ENCODE results near the gene MED15.
"Not testable (repeated sequence)": the region's sequence is repeated elsewhere in the genome, so short reads cannot be mapped to it uniquely, and the experiment has no call there.

The MED15 gene

DNA sequence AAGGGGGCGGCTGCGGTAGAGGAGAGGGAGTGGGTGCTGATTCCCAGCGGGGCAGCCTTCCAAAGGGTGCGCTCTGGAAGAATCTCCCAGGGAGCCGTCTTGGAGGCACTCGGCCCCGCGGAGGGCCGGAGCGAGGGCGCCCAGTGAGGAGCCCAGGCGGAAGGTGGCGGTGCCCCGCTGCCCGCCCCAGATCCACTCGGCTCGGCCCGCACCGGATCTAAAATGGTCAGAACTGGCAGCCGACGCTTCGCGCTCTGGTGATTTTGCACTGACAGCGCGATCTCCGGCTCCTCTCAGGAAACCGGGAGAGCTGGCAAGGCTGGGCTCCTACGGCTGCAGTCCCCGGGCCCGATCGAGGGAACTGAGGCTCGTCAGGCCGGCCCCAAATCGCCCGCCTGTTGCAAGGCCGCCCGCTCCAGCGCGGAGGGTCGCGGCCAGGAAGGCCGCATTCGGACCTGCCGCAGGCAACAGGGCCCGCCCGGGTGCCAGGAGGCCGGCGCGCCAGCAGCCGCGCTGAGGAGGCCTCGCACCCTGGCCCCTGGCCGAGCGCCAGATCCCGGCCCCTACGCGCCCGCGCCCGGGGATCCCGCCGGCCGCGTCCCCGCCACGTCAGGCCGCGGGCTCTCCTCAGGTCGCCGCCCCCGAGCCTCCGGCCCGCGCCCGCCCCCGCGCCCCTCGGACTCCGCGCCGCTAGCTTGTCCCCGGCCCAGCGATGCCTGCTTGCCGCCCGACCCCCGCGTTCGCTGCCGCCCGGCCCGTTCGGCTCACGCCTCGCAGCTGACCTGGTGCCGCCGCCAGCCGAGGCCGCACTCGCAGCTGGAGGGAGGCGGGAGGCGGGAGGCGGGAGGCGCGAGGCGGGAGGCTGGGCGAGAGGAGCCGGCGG lies 12.2 kb upstream of the MED15 start, which contains the start of gene KLHL22:
Gene KLHL22, minus strand, starts transcription at position 818 of the 883 bp plus-strand sequence. CDS start 6,584 bp downstream, outside the sequence.
- Mint-ChIP-seq H3K27ac (peak within 1 kb of the TSS; percentile 93), H3K4me3 (peak within 1 kb of the TSS; percentile 95 to 97), H3K27me3 (no peaks in the 10 kb centered on the region), H3K36me3 (no peaks in the 10 kb centered on the region), H3K9me3 (no peaks in the 10 kb centered on the region), H3K4me1 (peaks cover 25 to 39% of the 10 kb centered on the region in 2 donors)
- DNase-seq (peak; percentile 3), ATAC-seq (replicated peaks) (peak; percentile 35 to 42)

DNA sequence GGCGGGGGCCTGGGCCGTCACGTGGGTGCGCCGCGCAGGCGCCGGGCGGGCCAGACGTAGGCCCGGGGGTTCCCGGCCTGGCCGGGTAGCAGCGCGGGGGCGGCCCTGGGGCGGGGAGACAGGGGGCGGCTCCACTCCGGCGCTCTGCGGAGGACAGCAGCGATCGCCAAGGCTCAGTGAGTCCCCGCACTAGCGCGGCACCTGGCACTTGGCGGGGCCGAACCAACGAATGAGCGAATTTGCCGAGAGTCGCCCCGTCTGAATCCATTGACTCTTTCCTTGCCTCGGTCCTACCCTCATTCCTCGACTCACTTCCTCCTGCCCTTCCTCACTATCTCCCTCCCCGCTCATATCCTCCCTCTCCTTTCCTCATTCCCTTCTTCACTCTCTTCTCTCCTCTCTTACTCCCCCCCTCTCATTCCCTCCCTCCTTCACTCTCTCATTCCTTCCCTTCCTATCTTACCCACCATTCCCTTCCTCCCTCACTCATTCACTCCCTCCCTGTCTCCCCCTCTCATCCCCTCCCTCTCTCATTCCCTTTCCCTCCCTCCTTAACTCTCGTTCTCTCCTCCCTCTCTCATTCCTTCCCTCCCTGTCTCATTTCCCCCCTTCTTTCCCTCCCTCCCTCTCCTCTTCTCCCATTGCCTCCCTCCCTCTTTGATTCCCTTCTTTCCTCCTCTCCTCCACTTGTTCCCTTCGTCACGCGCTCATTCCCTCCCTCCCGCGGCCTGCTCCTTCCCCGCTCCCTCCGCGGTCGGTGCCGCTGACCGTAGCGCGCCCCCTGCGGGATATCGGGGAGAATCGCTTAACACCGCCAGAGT lies 11.3 kb upstream of the MED15 start:
- peak; percentile 94 to 97 for ATAC-seq (replicated peaks)
- Mint-ChIP-seq H3K27me3 (no peaks in the 10 kb centered on the region), H3K4me1 (peaks cover 19 to 30% of the 10 kb centered on the region in 2 donors), H3K4me3 (peak overlapping the region; percentile 95 to 97), H3K27ac (peak overlapping the region; percentile 93), H3K36me3 (no peaks in the 10 kb centered on the region), H3K9me3 (no peaks in the 10 kb centered on the region)
- peak; percentile 94 for DNase-seq

- peaks cover 11 to 21% of the 10 kb centered on the region in 2 donors for H3K4me1 Mint-ChIP-seq
- H3K36me3 Mint-ChIP-seq = no peaks in the 10 kb centered on the region
- no peaks in the 10 kb centered on the region for H3K27me3 Mint-ChIP-seq
- no peak for ATAC-seq (replicated peaks)
- no peak overlapping the region for H3K27ac Mint-ChIP-seq
- no peak overlapping the region for H3K4me3 Mint-ChIP-seq
- no peaks in the 10 kb centered on the region for H3K9me3 Mint-ChIP-seq
- no peak for DNase-seq
Measured at GRCh38 chr22:20497426-20497825, 10.0 kb upstream of the MED15 start.

DNA sequence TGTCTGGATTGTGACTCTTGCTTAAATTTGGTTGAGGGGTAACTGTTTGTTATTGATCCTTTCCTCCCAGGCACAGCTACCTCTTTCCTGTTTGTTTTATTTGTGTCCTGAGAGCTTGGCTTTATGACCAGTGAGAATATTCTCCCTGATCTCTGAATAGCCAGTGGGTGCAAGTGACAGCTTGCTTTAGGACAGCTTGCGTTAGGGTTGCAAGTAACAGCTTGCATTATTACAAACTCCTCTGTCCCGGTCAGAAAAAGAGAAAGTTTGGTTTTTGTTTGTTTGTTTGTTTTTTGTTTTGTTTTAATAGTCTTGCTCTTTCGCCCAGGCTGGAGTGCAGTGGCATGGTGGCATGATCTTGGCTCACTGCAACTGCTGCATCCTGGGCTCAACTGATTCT lies 8.5 kb upstream of the MED15 start:
- no peaks in the 10 kb centered on the region for H3K36me3 Mint-ChIP-seq
- DNase-seq (no peak), ATAC-seq (replicated peaks) (no peak)
- H3K27me3 Mint-ChIP-seq = no peaks in the 10 kb centered on the region
- no peaks in the 10 kb centered on the region for H3K9me3 Mint-ChIP-seq
- H3K4me1 Mint-ChIP-seq = peaks cover 7 to 14% of the 10 kb centered on the region in 2 donors
- no peak overlapping the region for H3K4me3 Mint-ChIP-seq
- H3K27ac Mint-ChIP-seq = no peak overlapping the region

GRCh38 chr22:20499769-20500168 lies 7.6 kb upstream of the MED15 start:
- no peaks in the 10 kb centered on the region for H3K27me3 Mint-ChIP-seq
- peaks cover 2 to 7% of the 10 kb centered on the region in 2 donors for H3K4me1 Mint-ChIP-seq
- no peaks in the 10 kb centered on the region for H3K9me3 Mint-ChIP-seq

DNA sequence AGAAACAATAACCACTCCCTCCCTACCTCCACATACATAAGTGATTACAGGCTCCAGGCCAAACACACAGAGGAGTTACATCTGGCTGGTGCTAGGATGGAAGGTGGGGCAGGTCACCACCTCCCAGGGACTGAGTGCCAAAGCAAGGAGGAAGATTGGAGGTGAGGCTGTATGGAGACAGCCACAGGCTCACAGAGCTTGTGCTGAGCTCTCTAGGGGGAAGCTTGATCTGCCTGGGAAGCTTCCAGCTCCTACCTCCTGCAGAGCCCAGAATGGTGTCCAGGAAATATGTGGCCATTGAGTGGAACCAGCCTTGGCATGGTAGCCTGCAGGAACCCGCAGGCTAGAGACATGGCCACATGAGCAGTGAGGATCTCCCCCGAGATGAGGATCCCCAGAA lies 3.6 kb upstream of the MED15 start:
- peaks cover 14 to 19% of the 10 kb centered on the region in 2 donors for H3K4me1 Mint-ChIP-seq
- no peaks in the 10 kb centered on the region for H3K27me3 Mint-ChIP-seq
- no peak overlapping the region for H3K4me3 Mint-ChIP-seq
- H3K36me3 Mint-ChIP-seq = peaks cover 2 to 9% of the 10 kb centered on the region in 2 donors
- ATAC-seq (replicated peaks) (no peak), DNase-seq (no peak)
- H3K27ac Mint-ChIP-seq = no peak overlapping the region
- no peaks in the 10 kb centered on the region for H3K9me3 Mint-ChIP-seq

More at GRCh38 chr22:20499769-20500168, 7.6 kb upstream of the MED15 start:
- Mint-ChIP-seq H3K36me3 (no peaks in the 10 kb centered on the region), H3K27ac (no peak overlapping the region), H3K4me3 (no peak overlapping the region)
- no peak for ATAC-seq (replicated peaks)
- no peak for DNase-seq

DNA sequence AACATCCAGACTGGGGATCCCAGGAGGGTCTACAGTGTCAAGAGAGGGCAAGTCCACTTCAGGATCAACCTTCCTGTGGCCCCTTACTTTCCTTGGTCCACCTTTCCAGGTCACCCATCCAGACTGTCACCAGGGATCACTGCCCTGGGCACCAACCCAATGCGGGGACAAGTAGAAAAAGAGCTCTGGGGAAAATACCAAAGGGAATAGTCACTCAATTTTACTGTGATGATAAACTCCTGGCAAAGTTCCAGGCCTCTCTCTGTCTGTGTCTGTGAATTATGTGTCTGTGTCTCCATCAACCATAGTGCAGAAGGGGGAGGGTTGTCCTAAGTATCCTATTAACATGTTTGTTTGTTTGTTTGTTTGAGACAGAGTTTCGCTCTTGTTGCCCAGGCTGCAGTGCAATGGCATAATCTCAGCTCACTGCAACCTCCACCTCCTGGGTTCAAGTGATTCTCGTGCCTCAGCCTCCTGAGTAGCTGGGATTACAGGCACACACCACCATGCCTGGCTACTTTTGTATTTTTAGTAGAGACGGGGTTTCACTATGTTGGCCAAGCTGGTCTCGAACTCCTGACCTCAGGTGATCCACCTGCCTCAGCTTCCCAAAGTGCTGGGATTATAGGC lies 3.0 kb upstream of the MED15 start:
- H3K36me3 Mint-ChIP-seq = peaks cover 2 to 13% of the 10 kb centered on the region in 2 donors

GRCh38 chr22:20506543-20507252 lies 712 bp upstream of the MED15 start:
- Mint-ChIP-seq H3K27ac (peak overlapping the region; percentile 99), H3K27me3 (no peaks in the 10 kb centered on the region), H3K4me3 (peak overlapping the region; percentile 98 to 99), H3K36me3 (peaks cover 2 to 24% of the 10 kb centered on the region in 2 donors), H3K4me1 (peaks cover 38 to 48% of the 10 kb centered on the region in 2 donors), H3K9me3 (no peaks in the 10 kb centered on the region)
- no peak for DNase-seq
- no peak for ATAC-seq (replicated peaks)

More for the DNA sequence above, 3.0 kb upstream of the MED15 start:
- not testable (repeated sequence) for DNase-seq; H3K27me3 Mint-ChIP-seq; H3K9me3 Mint-ChIP-seq; H3K4me3 Mint-ChIP-seq; ATAC-seq (replicated peaks); H3K27ac Mint-ChIP-seq
- peaks cover 20 to 25% of the 10 kb centered on the region in 2 donors for H3K4me1 Mint-ChIP-seq

DNA sequence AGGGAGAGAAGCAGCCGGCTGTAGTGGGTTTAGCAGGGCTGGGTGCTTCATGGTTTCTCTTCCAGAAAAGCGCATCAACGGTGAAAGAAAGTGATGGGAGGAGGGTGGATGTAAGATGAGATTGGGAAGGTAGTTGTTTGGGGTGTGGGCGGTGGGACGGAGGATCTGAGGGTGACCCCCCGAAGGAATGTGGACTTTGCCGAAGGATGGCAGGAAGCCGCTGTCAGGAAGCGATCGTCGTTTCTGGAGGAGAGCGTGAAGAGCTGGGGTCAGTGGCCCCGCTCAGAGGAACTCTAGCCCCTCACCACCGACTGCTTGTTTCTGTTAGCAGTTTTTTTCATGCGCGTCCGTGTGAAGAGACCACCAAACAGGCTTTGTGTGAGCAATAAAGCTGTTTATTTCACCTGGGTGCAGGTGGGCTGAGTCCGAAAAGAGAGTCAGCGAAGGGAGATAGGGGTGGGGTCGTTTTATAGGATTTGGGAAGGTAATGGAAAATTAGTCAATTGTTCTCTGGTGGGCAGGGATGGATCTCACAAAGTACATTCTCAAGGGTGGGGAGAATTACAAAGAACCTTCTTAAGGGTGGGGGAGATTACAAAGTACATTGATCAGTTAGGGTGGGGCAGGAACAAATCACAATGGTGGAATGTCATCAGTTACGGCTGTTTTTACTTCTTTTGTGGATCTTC lies 801 bp downstream of the MED15 start:
- peaks cover 4 to 31% of the 10 kb centered on the region in 2 donors for H3K36me3 Mint-ChIP-seq

DNA sequence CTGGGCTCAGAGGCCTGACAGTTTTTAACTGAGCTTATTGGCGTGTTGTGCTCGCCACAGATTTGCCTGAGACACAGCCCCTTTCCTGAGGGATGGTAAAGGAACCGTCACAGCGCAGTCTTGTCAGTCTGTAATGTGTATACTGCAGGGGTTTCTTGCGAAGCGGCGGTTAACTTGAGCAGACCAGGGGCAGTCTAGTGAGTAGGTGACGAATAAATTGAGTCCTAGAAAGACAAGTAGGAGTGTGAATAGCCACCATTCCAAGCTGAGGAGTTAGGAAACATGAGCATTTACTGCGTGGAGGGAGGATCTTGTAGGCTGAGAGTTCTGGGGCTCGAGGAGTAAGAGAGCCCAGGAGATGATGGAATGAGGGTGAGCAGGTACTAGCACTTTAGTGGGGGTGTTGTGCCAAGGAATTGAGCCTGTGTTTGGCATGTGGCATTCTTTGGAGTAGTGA lies 1.4 kb downstream of the MED15 start:
- H3K4me3 Mint-ChIP-seq = peak overlapping the region; percentile 98 to 99
- no peaks in the 10 kb centered on the region for H3K9me3 Mint-ChIP-seq
- H3K4me1 Mint-ChIP-seq = peaks cover 46 to 64% of the 10 kb centered on the region in 2 donors
- DNase-seq (no peak), ATAC-seq (replicated peaks) (no peak)
- peak overlapping the region; percentile 99 for H3K27ac Mint-ChIP-seq
- H3K36me3 Mint-ChIP-seq = peaks cover 4 to 31% of the 10 kb centered on the region in 2 donors
- H3K27me3 Mint-ChIP-seq = no peaks in the 10 kb centered on the region

More for the DNA sequence above, 801 bp downstream of the MED15 start:
- peak overlapping the region; percentile 98 to 99 for H3K4me3 Mint-ChIP-seq
- H3K27ac Mint-ChIP-seq = peak overlapping the region; percentile 99
- H3K9me3 Mint-ChIP-seq; ATAC-seq (replicated peaks); H3K27me3 Mint-ChIP-seq; DNase-seq: not testable (repeated sequence)
- peaks cover 44 to 58% of the 10 kb centered on the region in 2 donors for H3K4me1 Mint-ChIP-seq

- DNase-seq = peak; percentile 22
- peak; percentile 57 to 60 for ATAC-seq (replicated peaks)
- Mint-ChIP-seq H3K4me3 (peak overlapping the region; percentile 98 to 99), H3K4me1 (peaks cover 49 to 71% of the 10 kb centered on the region in 2 donors), H3K27me3 (no peaks in the 10 kb centered on the region), H3K9me3 (no peaks in the 10 kb centered on the region), H3K27ac (peak overlapping the region; percentile 99), H3K36me3 (peaks cover 4 to 34% of the 10 kb centered on the region in 2 donors)
Measured at GRCh38 chr22:20509344-20510047, 2.1 kb downstream of the MED15 start.

GRCh38 chr22:20510811-20511577 lies 3.6 kb downstream of the MED15 start:
- H3K9me3 Mint-ChIP-seq = no peaks in the 10 kb centered on the region
- H3K36me3 Mint-ChIP-seq = peaks cover 4 to 42% of the 10 kb centered on the region in 2 donors
- peak overlapping the region; percentile 37 to 39 for H3K4me3 Mint-ChIP-seq
- ATAC-seq (replicated peaks) (no peak), DNase-seq (no peak)
- no peaks in the 10 kb centered on the region for H3K27me3 Mint-ChIP-seq
- peaks cover 51 to 78% of the 10 kb centered on the region in 2 donors for H3K4me1 Mint-ChIP-seq
- peak overlapping the region; percentile 42 for H3K27ac Mint-ChIP-seq
